Fibroblast of villous mesenchyme (primary cell): ENCODE measurements around the gene ASTN2. TPM values are rescaled to one million over a fixed set of nuclear protein-coding genes. Genes with fewer than 3 reads are reported as not detected.
A peak's percentile ranks its signal among the peaks of the same experiment; 100 is the strongest.

Experiments used
- DNase-seq: peaks from one replicate; pipeline ENCODE4 v3.0.0-alpha.2; 2010; ENCODE audit warnings: low read depth
- H3K4me3 ChIP-seq: 2 replicates; pipeline ENCODE4 v1.5.1; 2011; ENCODE audit warnings: low read depth, mild to moderate bottlenecking, low read length
- CTCF ChIP-seq: IDR thresholded peaks from 2 replicates; pipeline ENCODE4 v1.5.1; 2012; ENCODE audit warnings: low read depth, mild to moderate bottlenecking, low read length; ENCODE audit not compliant: insufficient read depth
- total RNA-seq: library from RNA; depleted of rRNA; stranded (reverse); fragments of >200 nt; gene quantifications from 2 replicates; pipeline ENCODE4 v1.2.3, GENCODE V29; 2012

The ASTN2 gene
- total RNA-seq, 1 donor: 5.6 TPM

DNA sequence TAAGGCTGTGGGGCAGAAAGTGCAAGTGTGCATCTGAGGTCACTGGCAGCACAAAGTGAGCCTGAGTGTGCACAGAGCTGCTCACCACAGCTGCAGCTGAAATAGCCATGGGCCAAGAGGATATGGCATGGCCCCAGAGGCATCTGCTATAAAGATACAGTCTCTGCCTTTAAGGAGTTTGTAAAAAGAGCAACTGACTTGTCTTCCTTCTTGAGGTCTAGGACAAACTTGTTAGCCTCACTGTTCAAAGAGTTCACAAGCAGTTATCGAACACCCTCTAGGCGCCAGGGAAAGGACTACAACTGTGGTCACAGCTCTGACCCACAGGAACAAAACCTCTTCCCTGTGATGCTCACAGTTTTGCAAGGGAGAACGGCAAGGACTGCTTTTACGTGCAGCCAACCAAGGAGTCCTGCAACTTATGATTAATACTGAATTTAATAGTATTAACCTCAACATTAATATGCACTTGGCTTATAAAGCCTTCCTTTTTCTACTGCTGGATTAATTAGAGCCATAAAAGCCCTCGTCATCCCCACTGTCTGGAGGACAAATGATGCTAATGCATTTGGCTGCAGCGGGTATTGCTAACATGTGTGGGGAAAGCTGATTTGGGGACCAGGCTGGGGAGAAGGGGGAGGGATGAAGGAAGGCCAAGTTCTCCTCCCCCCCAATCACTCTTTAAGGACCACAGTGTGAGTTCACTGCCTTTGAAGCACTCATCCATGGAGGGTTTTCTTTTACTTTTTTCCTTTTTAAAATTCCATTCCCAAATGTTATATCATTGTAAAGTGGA is 917.6 kb downstream of the ASTN2 start:
- TF ChIP-seq CTCF: peak; percentile 24
- no peak for DNase-seq
- no peak overlapping the region for H3K4me3 ChIP-seq

- no peak for TF ChIP-seq CTCF
- no peak overlapping the region for H3K4me3 ChIP-seq
- DNase-seq: no peak
Observed at GRCh38 chr9:116496167-116496566, 918.7 kb downstream of the ASTN2 start.

GRCh38 chr9:116495725-116496124 is 919.1 kb downstream of the ASTN2 start:
- H3K4me3 ChIP-seq: no peak overlapping the region
- DNase-seq: no peak
- no peak for TF ChIP-seq CTCF

GRCh38 chr9:116494815-116495634 is 919.8 kb downstream of the ASTN2 start:
- peak; percentile 77 for TF ChIP-seq CTCF
- no peak for DNase-seq
- H3K4me3 ChIP-seq: no peak overlapping the region

- no peak for DNase-seq
- H3K4me3 ChIP-seq: no peak overlapping the region
- TF ChIP-seq CTCF: no peak
Observed at GRCh38 chr9:116493183-116493860, 921.5 kb downstream of the ASTN2 start.

DNA sequence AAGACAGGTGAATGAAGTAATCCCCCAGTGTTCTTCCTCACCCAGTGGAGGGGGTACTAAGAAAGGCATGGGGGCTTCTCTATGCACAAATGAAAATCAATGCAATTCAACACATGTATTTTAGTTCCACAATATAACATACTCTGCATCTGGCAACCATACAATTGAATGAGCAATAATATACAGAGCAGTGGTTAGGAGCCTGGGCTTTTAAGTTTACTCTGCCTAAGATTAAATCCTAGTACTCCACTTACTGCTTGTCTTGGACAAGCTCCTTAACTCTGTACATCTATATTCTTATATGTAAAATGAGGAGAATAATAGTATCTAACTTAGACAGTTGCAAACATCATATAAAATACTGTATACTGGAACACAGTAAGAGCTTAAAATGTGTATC is 923.2 kb downstream of the ASTN2 start:
- TF ChIP-seq CTCF: no peak
- H3K4me3 ChIP-seq: no peak overlapping the region
- DNase-seq: no peak
